GM23338 (cell line): Measurements from ENCODE around the gene CACHD1. TPM values are rescaled to one million over a fixed set of nuclear protein-coding genes. Genes with fewer than 3 reads are reported as not detected.

Experiments
- ATAC-seq: fragments of 200-7000 bp; cut with Tn5 transposase; 3 replicates; pipeline ENCODE4 v1.9.1; 2020
- DNase-seq: peaks from one replicate; pipeline ENCODE4 v3.0.0-alpha.2; 2015; ENCODE audit warnings: low spot score
- H2AFZ ChIP-seq: fragments of 200-600 bp; sonication (generic); 2 replicates; pipeline ENCODE4 v1.8.0; 2016; ENCODE audit warnings: antibody characterized with exemption, mild to moderate bottlenecking, moderate library complexity
- H3F3A ChIP-seq: fragments of 200-600 bp; sonication (generic); replicated peaks from 2 replicates; pipeline ENCODE4 v1.8.0; 2017; ENCODE audit warnings: antibody characterized with exemption, mixed run types, low read depth
- H3K27ac ChIP-seq: fragments of 200-600 bp; sonication (generic); 2 replicates; pipeline ENCODE4 v1.6.1; 2016; ENCODE audit warnings: low read depth
- H3K27me3 ChIP-seq: fragments of 200-600 bp; sonication (generic); 2 replicates; pipeline ENCODE4 v1.8.0; 2016; ENCODE audit warnings: mild to moderate bottlenecking, mixed run types, moderate library complexity; ENCODE audit not compliant: insufficient read depth
- H3K36me3 ChIP-seq: fragments of 200-600 bp; sonication (generic); 2 replicates; pipeline ENCODE4 v1.8.0; 2016; ENCODE audit warnings: mild to moderate bottlenecking; ENCODE audit not compliant: insufficient read depth
- H3K4me1 ChIP-seq: fragments of 200-600 bp; sonication (generic); 2 replicates; pipeline ENCODE4 v1.8.0; 2016; ENCODE audit warnings: mild to moderate bottlenecking, moderate library complexity; ENCODE audit not compliant: insufficient read depth
- H3K4me2 ChIP-seq: fragments of 200-600 bp; sonication (generic); 2 replicates; pipeline ENCODE4 v1.7.1; 2017; ENCODE audit warnings: mixed run types
- H3K4me3 ChIP-seq: fragments of 200-600 bp; sonication (generic); 2 replicates; pipeline ENCODE4 v1.6.1; 2016; ENCODE audit warnings: mixed run types
- H3K79me2 ChIP-seq: fragments of 200-600 bp; sonication (generic); replicated peaks from 2 replicates; pipeline ENCODE4 v1.8.0; 2017; ENCODE audit warnings: mild to moderate bottlenecking; ENCODE audit not compliant: insufficient read depth
- H3K9me2 ChIP-seq: fragments of 200-600 bp; sonication (generic); 2 replicates; pipeline ENCODE4 v1.8.0; 2017; ENCODE audit not compliant: insufficient read depth
- H4K20me1 ChIP-seq: fragments of 200-600 bp; sonication (generic); replicated peaks from 2 replicates; pipeline ENCODE4 v1.8.0; 2017; ENCODE audit warnings: mild to moderate bottlenecking; ENCODE audit not compliant: insufficient read depth
- H3K27ac Mint-ChIP-seq: 2 replicates; pipeline ENCODE4 v1.8.0; 2020; ENCODE audit warnings: inconsistent platforms, mild to moderate bottlenecking, moderate library complexity, mixed read lengths
- H3K27me3 Mint-ChIP-seq: 3 replicates; pipeline ENCODE4 v1.8.0; 2022; ENCODE audit warnings: low read depth, mild to moderate bottlenecking, moderate library complexity, mixed read lengths, inconsistent platforms; ENCODE audit not compliant: insufficient read depth, poor library complexity
- H3K36me3 Mint-ChIP-seq: 3 replicates; pipeline ENCODE4 v1.8.0; 2021; ENCODE audit warnings: low read depth, mild to moderate bottlenecking, inconsistent platforms, moderate library complexity, mixed read lengths
- H3K4me1 Mint-ChIP-seq: 3 replicates; pipeline ENCODE4 v1.8.0; 2020; ENCODE audit warnings: mild to moderate bottlenecking, inconsistent platforms, mixed read lengths
- H3K4me3 Mint-ChIP-seq: 3 replicates; pipeline ENCODE4 v1.8.0; 2021; ENCODE audit warnings: moderate library complexity, mild to moderate bottlenecking, inconsistent platforms, mixed read lengths
- H3K9me3 Mint-ChIP-seq: 3 replicates; pipeline ENCODE4 v1.8.0; 2020; ENCODE audit warnings: moderate library complexity, mild to moderate bottlenecking, inconsistent platforms, mixed read lengths
- CREB1 ChIP-seq: fragments of 250-450 bp; sonication (Bioruptor Pico); IDR thresholded peaks from 2 replicates; pipeline ENCODE4 v1.5.0; 2020; ENCODE audit warnings: low read depth, mild to moderate bottlenecking, moderate library complexity
- EZH2phosphoT487 ChIP-seq: fragments of 200-600 bp; sonication (generic); IDR thresholded peaks from one replicate; pipeline ENCODE4 v1.8.1; 2018; ENCODE audit warnings: antibody characterized with exemption; ENCODE audit not compliant: unreplicated experiment
- JUNB ChIP-seq: IDR thresholded peaks from one replicate; pipeline ENCODE4 v1.6.1; 2016; ENCODE audit warnings: antibody characterized with exemption; ENCODE audit not compliant: unreplicated experiment
- NANOG ChIP-seq: IDR thresholded peaks from 2 replicates; pipeline ENCODE4 v1.6.1; 2016; ENCODE audit warnings: antibody characterized with exemption, borderline replicate concordance
- POLR2AphosphoS5 ChIP-seq: IDR thresholded peaks from 2 replicates; pipeline ENCODE4 v1.6.1; 2016; ENCODE audit warnings: antibody characterized with exemption, low read depth
- STAT1 ChIP-seq: IDR thresholded peaks from one replicate; pipeline ENCODE4 v1.6.1; 2016; ENCODE audit warnings: antibody characterized with exemption; ENCODE audit not compliant: unreplicated experiment
- ZNF114 ChIP-seq: fragments of 250-450 bp; sonication (Bioruptor Pico); IDR thresholded peaks from 2 replicates; pipeline ENCODE4 v1.5.0; 2020; ENCODE audit warnings: mild to moderate bottlenecking, moderate library complexity
- ZNF331 ChIP-seq: fragments of 250-450 bp; sonication (Bioruptor Pico); IDR thresholded peaks from 2 replicates; pipeline ENCODE4 v1.5.0; 2020; ENCODE audit warnings: low read depth, mild to moderate bottlenecking, moderate library complexity
- ZNF462 ChIP-seq: fragments of 250-450 bp; sonication (Bioruptor Pico); IDR thresholded peaks from 2 replicates; pipeline ENCODE4 v1.5.0; 2020; ENCODE audit warnings: mild to moderate bottlenecking, moderate library complexity
- polyA plus RNA-seq: library from polyadenylated mRNA; unstranded; fragments of >200 nt; fragmentation: Nextera tagmentation; extraction: Ambion mirVana; gene quantifications from 2 replicates; pipeline ENCODE4 v1.2.1, GENCODE V29; 2016
- total RNA-seq: library from RNA; depleted of rRNA; stranded (reverse); fragments of >200 nt; shearing (Covaris generic); gene quantifications from 2 replicates; pipeline ENCODE4 v1.2.3, GENCODE V29; 2014
- TF ChIP-seq, protein P1 (sequence below): IDR thresholded peaks from 2 replicates; pipeline ENCODE4 v1.6.1; 2016; ENCODE audit warnings: antibody characterized with exemption
- TF ChIP-seq, protein P2 (sequence below): IDR thresholded peaks from one replicate; pipeline ENCODE4 v1.6.1; 2018; ENCODE audit warnings: antibody characterized with exemption; ENCODE audit not compliant: unreplicated experiment
- TF ChIP-seq, protein P3 (sequence below), 2 experiments: fragments of 200-600 bp in 1 of 2; sonication (generic) in 1 of 2; conservative IDR thresholded peaks; 2 replicates each; pipeline versions ENCODE4 v1.5.1 to v1.6.1; 2016 to 2017; ENCODE audit warnings: antibody characterized with exemption in 2 of 2, low read depth in 2 of 2, mild to moderate bottlenecking in 2 of 2, moderate library complexity in 1 of 2

Gene CACHD1
- total and polyA plus RNA-seq, 2 experiments from 2014 or later: 12.6 to 43.7 TPM

GRCh38 chr1:64459743-64460142, 10.2 kb upstream of the CACHD1 start:
- TF ChIP-seq, protein P1, sequence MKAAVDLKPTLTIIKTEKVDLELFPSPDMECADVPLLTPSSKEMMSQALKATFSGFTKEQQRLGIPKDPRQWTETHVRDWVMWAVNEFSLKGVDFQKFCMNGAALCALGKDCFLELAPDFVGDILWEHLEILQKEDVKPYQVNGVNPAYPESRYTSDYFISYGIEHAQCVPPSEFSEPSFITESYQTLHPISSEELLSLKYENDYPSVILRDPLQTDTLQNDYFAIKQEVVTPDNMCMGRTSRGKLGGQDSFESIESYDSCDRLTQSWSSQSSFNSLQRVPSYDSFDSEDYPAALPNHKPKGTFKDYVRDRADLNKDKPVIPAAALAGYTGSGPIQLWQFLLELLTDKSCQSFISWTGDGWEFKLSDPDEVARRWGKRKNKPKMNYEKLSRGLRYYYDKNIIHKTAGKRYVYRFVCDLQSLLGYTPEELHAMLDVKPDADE: no peak
- TF ChIP-seq, protein P2, sequence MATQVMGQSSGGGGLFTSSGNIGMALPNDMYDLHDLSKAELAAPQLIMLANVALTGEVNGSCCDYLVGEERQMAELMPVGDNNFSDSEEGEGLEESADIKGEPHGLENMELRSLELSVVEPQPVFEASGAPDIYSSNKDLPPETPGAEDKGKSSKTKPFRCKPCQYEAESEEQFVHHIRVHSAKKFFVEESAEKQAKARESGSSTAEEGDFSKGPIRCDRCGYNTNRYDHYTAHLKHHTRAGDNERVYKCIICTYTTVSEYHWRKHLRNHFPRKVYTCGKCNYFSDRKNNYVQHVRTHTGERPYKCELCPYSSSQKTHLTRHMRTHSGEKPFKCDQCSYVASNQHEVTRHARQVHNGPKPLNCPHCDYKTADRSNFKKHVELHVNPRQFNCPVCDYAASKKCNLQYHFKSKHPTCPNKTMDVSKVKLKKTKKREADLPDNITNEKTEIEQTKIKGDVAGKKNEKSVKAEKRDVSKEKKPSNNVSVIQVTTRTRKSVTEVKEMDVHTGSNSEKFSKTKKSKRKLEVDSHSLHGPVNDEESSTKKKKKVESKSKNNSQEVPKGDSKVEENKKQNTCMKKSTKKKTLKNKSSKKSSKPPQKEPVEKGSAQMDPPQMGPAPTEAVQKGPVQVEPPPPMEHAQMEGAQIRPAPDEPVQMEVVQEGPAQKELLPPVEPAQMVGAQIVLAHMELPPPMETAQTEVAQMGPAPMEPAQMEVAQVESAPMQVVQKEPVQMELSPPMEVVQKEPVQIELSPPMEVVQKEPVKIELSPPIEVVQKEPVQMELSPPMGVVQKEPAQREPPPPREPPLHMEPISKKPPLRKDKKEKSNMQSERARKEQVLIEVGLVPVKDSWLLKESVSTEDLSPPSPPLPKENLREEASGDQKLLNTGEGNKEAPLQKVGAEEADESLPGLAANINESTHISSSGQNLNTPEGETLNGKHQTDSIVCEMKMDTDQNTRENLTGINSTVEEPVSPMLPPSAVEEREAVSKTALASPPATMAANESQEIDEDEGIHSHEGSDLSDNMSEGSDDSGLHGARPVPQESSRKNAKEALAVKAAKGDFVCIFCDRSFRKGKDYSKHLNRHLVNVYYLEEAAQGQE: no peak
- TF ChIP-seq ZNF331 (CRISPR knock-in tag): no peak
- TF ChIP-seq STAT1: no peak
- TF ChIP-seq EZH2phosphoT487: no peak
- no peak for TF ChIP-seq ZNF462 (CRISPR knock-in tag)
- TF ChIP-seq NANOG: no peak
- TF ChIP-seq POLR2AphosphoS5: no peak
- TF ChIP-seq JUNB: no peak
- no peak for TF ChIP-seq ZNF114 (CRISPR knock-in tag)
- TF ChIP-seq, protein P3, sequence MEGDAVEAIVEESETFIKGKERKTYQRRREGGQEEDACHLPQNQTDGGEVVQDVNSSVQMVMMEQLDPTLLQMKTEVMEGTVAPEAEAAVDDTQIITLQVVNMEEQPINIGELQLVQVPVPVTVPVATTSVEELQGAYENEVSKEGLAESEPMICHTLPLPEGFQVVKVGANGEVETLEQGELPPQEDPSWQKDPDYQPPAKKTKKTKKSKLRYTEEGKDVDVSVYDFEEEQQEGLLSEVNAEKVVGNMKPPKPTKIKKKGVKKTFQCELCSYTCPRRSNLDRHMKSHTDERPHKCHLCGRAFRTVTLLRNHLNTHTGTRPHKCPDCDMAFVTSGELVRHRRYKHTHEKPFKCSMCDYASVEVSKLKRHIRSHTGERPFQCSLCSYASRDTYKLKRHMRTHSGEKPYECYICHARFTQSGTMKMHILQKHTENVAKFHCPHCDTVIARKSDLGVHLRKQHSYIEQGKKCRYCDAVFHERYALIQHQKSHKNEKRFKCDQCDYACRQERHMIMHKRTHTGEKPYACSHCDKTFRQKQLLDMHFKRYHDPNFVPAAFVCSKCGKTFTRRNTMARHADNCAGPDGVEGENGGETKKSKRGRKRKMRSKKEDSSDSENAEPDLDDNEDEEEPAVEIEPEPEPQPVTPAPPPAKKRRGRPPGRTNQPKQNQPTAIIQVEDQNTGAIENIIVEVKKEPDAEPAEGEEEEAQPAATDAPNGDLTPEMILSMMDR (conservative IDR thresholded peaks at IDR 0.05; ENCODE audit: low read depth in 2 of 2): no peak
- TF ChIP-seq CREB1 (CRISPR knock-in tag): no peak

More at GRCh38 chr1:64459743-64460142, 10.2 kb upstream of the CACHD1 start:
- no peaks in the 10 kb centered on the region for H3F3A ChIP-seq
- no peak overlapping the region for H3K27ac Mint-ChIP-seq
- no peaks in the 10 kb centered on the region for H3K36me3 ChIP-seq
- no peak overlapping the region for H3K27ac ChIP-seq
- H3K79me2 ChIP-seq: no peaks in the 10 kb centered on the region
- 0 out of 2 replicates have a peak, but pooled peaks cover 10% of the 10 kb centered on the region for H3K9me2 ChIP-seq
- H3K4me3 Mint-ChIP-seq: no peak overlapping the region
- no peak overlapping the region for H3K4me3 ChIP-seq
- H4K20me1 ChIP-seq: no peaks in the 10 kb centered on the region
- no peaks in the 10 kb centered on the region for H3K27me3 ChIP-seq
- DNase-seq (no peak), ATAC-seq (no peak)
- peaks cover 4% of the 10 kb centered on the region; the same call in 1 of the 3 replicates for H3K4me1 Mint-ChIP-seq
- no peak overlapping the region for H3K4me2 ChIP-seq
- no peaks in the 10 kb centered on the region for H3K36me3 Mint-ChIP-seq
- no peaks in the 10 kb centered on the region for H3K27me3 Mint-ChIP-seq
- H3K4me1 ChIP-seq: no peaks in the 10 kb centered on the region
- no peak overlapping the region for H2AFZ ChIP-seq
- no peaks in the 10 kb centered on the region for H3K9me3 Mint-ChIP-seq
